Measurements from ENCODE around the gene TMOD1. TPM values are rescaled to one million over a fixed set of nuclear protein-coding genes. Genes with fewer than 3 reads are reported as not detected.

Gene TMOD1
- total and polyA plus RNA-seq, 2 of the 8 experiments (the other 6 are each of a cell fraction or from before 2014, with no cell fraction given): 0.17 to 0.88 TPM

GRCh38 chr9:97635026-97635425, 133.6 kb downstream of the TMOD1 start:
- CTCF ChIA-PET (ENCODE audit: partially characterized antibody): interaction anchor here (0.7 kb wide), 1 partner anchor 148 kb away, joined by 3 read pairs; no protein-coding TSS in a partner anchor
- H2AK5ac ChIP-seq (ENCODE audit: low read depth, low read length): no peak overlapping the region
- H2AFZ ChIP-seq (ENCODE audit: low read length): no peak overlapping the region
- no peak overlapping the region for H3K56ac ChIP-seq (replicated peaks; ENCODE audit: insufficient read length, low read depth, low read length)
- H3K9ac ChIP-seq (replicated peaks in 1 of 4; ENCODE audit: extremely low read depth in 1 of 4, low read depth in 3 of 4, low read length in 3 of 4): no peak overlapping the region
- H3K4ac ChIP-seq (replicated peaks; ENCODE audit: insufficient read length, low read depth, low read length): no peak overlapping the region
- H3K23ac ChIP-seq (ENCODE audit: insufficient read length): no peak overlapping the region
- no peaks in the 10 kb centered on the region for H3K9me3 ChIP-seq (ENCODE audit: insufficient read depth in 2 of 2, low read depth in 1 of 2, low read length in 1 of 2)
- peaks cover 31 to 80% of the 10 kb centered on the region in 2 experiments for H3K79me2 ChIP-seq (ENCODE audit: control insufficient read depth in 1 of 2, insufficient read depth in 2 of 2, low read length in 2 of 2)
- H3K4me2 ChIP-seq (ENCODE audit: insufficient read depth in 1 of 2, low read depth in 2 of 2, low read length in 2 of 2): peak overlapping the region; percentile 72 to 89; a peak in 3 of 4 replicates
- H3K14ac ChIP-seq (ENCODE audit: insufficient read length): no peak overlapping the region
- no peak overlapping the region for H2BK12ac ChIP-seq (ENCODE audit: low read depth, low read length)
- no peak overlapping the region for H4K5ac ChIP-seq (ENCODE audit: insufficient read length, low read depth, low read length)
- H2BK5ac ChIP-seq (ENCODE audit: low read depth, low read length): no peak overlapping the region
- H3K27ac ChIP-seq (ENCODE audit: low read depth, low read length): no peak overlapping the region
- H3K18ac ChIP-seq (ENCODE audit: extremely low read depth, low read length): no peak overlapping the region
- DNase-seq (ENCODE audit: low read depth in 1 of 2, low spot score in 2 of 2) (no peak), FAIRE-seq (no peak)
- H3K79me1 ChIP-seq (ENCODE audit: low read depth, low read length): peaks cover under 1% of the 10 kb centered on the region
- no peak overlapping the region for H4K91ac ChIP-seq (replicated peaks; ENCODE audit: insufficient read length, low read length)
- H3K23me2 ChIP-seq (ENCODE audit: low read depth, low read length): peaks cover 5% of the 10 kb centered on the region
- no peak overlapping the region for H4K8ac ChIP-seq (ENCODE audit: extremely low read depth, insufficient read depth, low read length)
- H3K36me3 ChIP-seq (ENCODE audit: control insufficient read depth in 2 of 4, insufficient read depth in 4 of 4, low read length in 3 of 4): no peaks in the 10 kb centered on the region
- H2BK15ac ChIP-seq (ENCODE audit: low read length): no peak overlapping the region
- peaks cover 0 to 6% (median 3%) of the 10 kb centered on the region in 4 experiments; a peak in 5 of 7 replicates for H3K4me1 ChIP-seq (replicated peaks in 1 of 4; ENCODE audit: control insufficient read depth in 3 of 4, insufficient read depth in 4 of 4, low read length in 3 of 4)
- TF ChIP-seq JUN (IDR thresholded peaks at IDR 0.05; ENCODE audit: low read depth, low read length): no peak
- TF ChIP-seq KDM5A (IDR thresholded peaks at IDR 0.05; ENCODE audit: low read length): no peak
- TF ChIP-seq SRF (IDR thresholded peaks at IDR 0.05; ENCODE audit: low read depth, low read length): no peak
- TF ChIP-seq EZH2 (IDR thresholded peaks at IDR 0.05; ENCODE audit: low read depth, low read length, severe bottlenecking): no peak
- no peak for TF ChIP-seq CHD1 (IDR thresholded peaks at IDR 0.05; ENCODE audit: low read depth, low read length)
- TF ChIP-seq POLR2AphosphoS5 (IDR thresholded peaks at IDR 0.05; ENCODE audit: low read depth, low read length): no peak
- TF ChIP-seq YY1 (IDR thresholded peaks at IDR 0.05; ENCODE audit: low read depth, low read length): no peak
- TF ChIP-seq MAFK (IDR thresholded peaks at IDR 0.05; ENCODE audit: low read depth, low read length): no peak
- TF ChIP-seq POLR2A (IDR thresholded peaks at IDR 0.05; ENCODE audit: control extremely low read depth in 1 of 2, low read depth in 2 of 2, low read length in 2 of 2): no peak
- no peak for TF ChIP-seq SIN3A (conservative IDR thresholded peaks at IDR 0.05 in 1 of 2, IDR thresholded peaks at IDR 0.05 in 1 of 2; ENCODE audit: low read depth in 1 of 2, low read length in 2 of 2)
- POLR2A ChIA-PET (ENCODE audit: partially characterized antibody): no interaction called here
- 83% methylated on average over 7 of the region's 7 CpGs; no CpG with 5 or more reads in 1 of the 2 experiments for WGBS, 2 experiments (ENCODE audit: extremely low coverage in 1 of 2, insufficient coverage in 1 of 2, insufficient read length in 1 of 2, insufficient replicate concordance in 2 of 2, low coverage in 1 of 2, low lambda C conversion rate in 2 of 2, missing lambda C conversion rate in 1 of 2)
- H2BK20ac ChIP-seq (ENCODE audit: low read length): no peak overlapping the region
- H3K27me3 ChIP-seq (replicated peaks in 1 of 4; ENCODE audit: control insufficient read depth in 3 of 4, extremely low read depth in 1 of 4, insufficient read depth in 3 of 4, low read length in 3 of 4): no peaks in the 10 kb centered on the region
- H2BK120ac ChIP-seq (replicated peaks; ENCODE audit: low read depth, low read length): no peak overlapping the region
- peaks cover 11% of the 10 kb centered on the region in 2 experiments for H4K20me1 ChIP-seq (replicated peaks in 1 of 2; ENCODE audit: control insufficient read depth in 1 of 2, insufficient read depth in 2 of 2, low read length in 2 of 2)
- peak overlapping the region in 2 of 4 experiments; percentile 70 to 87; a peak in 4 of 8 replicates for H3K4me3 ChIP-seq (ENCODE audit: extremely low read depth in 1 of 4, insufficient read depth in 2 of 4, low read depth in 3 of 4, low read length in 4 of 4)

Data from H1 (cell line).